Spinal cord (tissue), 10 donors: ENCODE measurements around the gene TAS1R3. TPM values are rescaled to one million over a fixed set of nuclear protein-coding genes. Genes with fewer than 3 reads are reported as not detected.
A peak's percentile ranks its signal among the peaks of the same experiment; 100 is the strongest.

Experiments
- DNase-seq, 6 donors: peaks; one replicate each; pipeline versions ENCODE4 v3.0.0 to v3.0.0-alpha.2; 2013 to 2015; ENCODE audit warnings: low spot score in 6 of 6, low read depth in 4 of 6
- H3K27ac ChIP-seq: one replicate; pipeline ENCODE4 v1.5.1; 2013; ENCODE audit warnings: low read depth, low read length, control low read depth
- H3K27me3 ChIP-seq: one replicate; pipeline ENCODE4 v1.6.1; 2013; ENCODE audit warnings: low read length; ENCODE audit not compliant: control insufficient read depth, insufficient read depth
- H3K36me3 ChIP-seq: one replicate; pipeline ENCODE4 v1.6.1; 2013; ENCODE audit warnings: low read length; ENCODE audit not compliant: control insufficient read depth, insufficient read depth
- H3K4me1 ChIP-seq: one replicate; pipeline ENCODE4 v1.6.1; 2013; ENCODE audit warnings: low read length; ENCODE audit not compliant: control insufficient read depth, insufficient read depth
- H3K4me3 ChIP-seq: one replicate; pipeline ENCODE4 v1.5.1; 2013; ENCODE audit warnings: low read depth, low read length, control low read depth
- H3K9me3 ChIP-seq: one replicate; pipeline ENCODE4 v1.6.1; 2013; ENCODE audit warnings: low read length; ENCODE audit not compliant: control insufficient read depth, insufficient read depth
- WGBS: methylation state at CpG from one replicate; pipeline ENCODE4 v1.1.5; 2013; ENCODE audit warnings: missing lambda C conversion rate; ENCODE audit not compliant: insufficient coverage; 5-methylcytosine and 5-hydroxymethylcytosine counted together
- polyA plus RNA-seq, 2 donors: library from polyadenylated mRNA; unstranded; fragments of 120-200 nt; gene quantifications; one replicate each; pipeline ENCODE4 v1.2.1, GENCODE V29; 2013; ENCODE audit not compliant: insufficient read length in 2 of 2
- total RNA-seq, 2 donors: library from RNA; depleted of rRNA in 1 of 2; stranded (reverse); fragments of 120-200 nt in 1 of 2; fragments of >200 nt in 1 of 2; gene quantifications; one replicate each; pipeline versions ENCODE4 v1.2.3 to v1.2.4, GENCODE V29; 2013 to 2014
- donor health status: healthy.

The TAS1R3 gene
- total and polyA plus RNA-seq, 4 donors: 0.10 to 0.98 (median 0.65) TPM

- Histone ChIP-seq H3K4me1 (peaks cover 43% of the 10 kb centered on the region), H3K36me3 (peaks cover 71% of the 10 kb centered on the region), H3K4me3 (peak overlapping the region; percentile 40), H3K27me3 (no peaks in the 10 kb centered on the region), H3K9me3 (no peaks in the 10 kb centered on the region), H3K27ac (no peak overlapping the region)
- 18% methylated on average over 55 of the region's 57 CpGs for WGBS
- no peak for DNase-seq
Observed at GRCh38 chr1:1309251-1310108, 21.6 kb upstream of the TAS1R3 start.

- WGBS: 69% methylated on average over 3 of the region's 3 CpGs
- Histone ChIP-seq H3K36me3 (peaks cover 71% of the 10 kb centered on the region), H3K4me1 (peaks cover 37% of the 10 kb centered on the region), H3K9me3 (no peaks in the 10 kb centered on the region), H3K27me3 (no peaks in the 10 kb centered on the region), H3K4me3 (peak overlapping the region; percentile 40), H3K27ac (no peak overlapping the region)
- no peak for DNase-seq
Observed at GRCh38 chr1:1310109-1310385, 21.0 kb upstream of the TAS1R3 start.

GRCh38 chr1:1310476-1311053, 20.5 kb upstream of the TAS1R3 start:
- Histone ChIP-seq H3K4me1 (peaks cover 32% of the 10 kb centered on the region), H3K4me3 (no peak overlapping the region), H3K36me3 (peaks cover 70% of the 10 kb centered on the region), H3K27ac (no peak overlapping the region), H3K9me3 (no peaks in the 10 kb centered on the region), H3K27me3 (no peaks in the 10 kb centered on the region)
- 93% methylated on average over 21 of the region's 21 CpGs for WGBS
- DNase-seq: no peak

- no peak overlapping the region for H3K4me3 ChIP-seq
- DNase-seq: no peak
- H3K27ac ChIP-seq: no peak overlapping the region
- 92% methylated on average over 22 of the region's 22 CpGs for WGBS
- no peaks in the 10 kb centered on the region for H3K27me3 ChIP-seq
- H3K4me1 ChIP-seq: peaks cover 24% of the 10 kb centered on the region
- peaks cover 68% of the 10 kb centered on the region for H3K36me3 ChIP-seq
- H3K9me3 ChIP-seq: no peaks in the 10 kb centered on the region
Observed at GRCh38 chr1:1311107-1312104, 19.7 kb upstream of the TAS1R3 start.

- Histone ChIP-seq H3K27ac (no peak overlapping the region), H3K4me1 (peaks cover 14% of the 10 kb centered on the region), H3K4me3 (no peak overlapping the region), H3K9me3 (no peaks in the 10 kb centered on the region), H3K27me3 (no peaks in the 10 kb centered on the region), H3K36me3 (peaks cover 79% of the 10 kb centered on the region)
- 93% methylated on average over 49 of the region's 49 CpGs for WGBS
- no peak for DNase-seq
Observed at GRCh38 chr1:1312450-1313314, 18.4 kb upstream of the TAS1R3 start.

- 94% methylated on average over 37 of the region's 37 CpGs for WGBS
- no peak for DNase-seq
- Histone ChIP-seq H3K9me3 (no peaks in the 10 kb centered on the region), H3K27ac (no peak overlapping the region), H3K36me3 (peaks cover 89% of the 10 kb centered on the region), H3K27me3 (no peaks in the 10 kb centered on the region), H3K4me1 (peaks cover 14% of the 10 kb centered on the region), H3K4me3 (no peak overlapping the region)
Observed at GRCh38 chr1:1313500-1314236, 17.4 kb upstream of the TAS1R3 start.

GRCh38 chr1:1314237-1314586, 16.9 kb upstream of the TAS1R3 start:
- DNase-seq: no peak
- Histone ChIP-seq H3K4me1 (peaks cover 12% of the 10 kb centered on the region), H3K27ac (no peak overlapping the region), H3K27me3 (no peaks in the 10 kb centered on the region), H3K36me3 (peaks cover 92% of the 10 kb centered on the region), H3K9me3 (no peaks in the 10 kb centered on the region), H3K4me3 (no peak overlapping the region)
- 90% methylated on average over 14 of the region's 15 CpGs for WGBS

GRCh38 chr1:1314678-1315335, 16.3 kb upstream of the TAS1R3 start:
- peaks cover 6% of the 10 kb centered on the region for H3K4me1 ChIP-seq
- no peaks in the 10 kb centered on the region for H3K9me3 ChIP-seq
- no peak overlapping the region for H3K27ac ChIP-seq
- H3K4me3 ChIP-seq: no peak overlapping the region
- 90% methylated on average over 23 of the region's 23 CpGs for WGBS
- DNase-seq: no peak
- H3K27me3 ChIP-seq: no peaks in the 10 kb centered on the region
- peaks cover 92% of the 10 kb centered on the region for H3K36me3 ChIP-seq
